Measurements from ENCODE around the gene OR14I1. TPM values are rescaled to one million over a fixed set of nuclear protein-coding genes. Genes with fewer than 3 reads are reported as not detected.
"Not testable (repeated sequence)": the region's sequence is repeated elsewhere in the genome, so short reads cannot be mapped to it uniquely, and the experiment has no call there.

OR14I1 gene
- total RNA-seq, 1 experiment from 2014 or later, result not detected

- Histone ChIP-seq H3K4me1 (no peaks in the 10 kb centered on the region), H3K27ac (no peak overlapping the region), H3K9me3 (replicated peaks) (no peaks in the 10 kb centered on the region), H3K4me3 (no peak overlapping the region), H3K36me3 (no peaks in the 10 kb centered on the region), H3K27me3 (no peaks in the 10 kb centered on the region)
- no peak for DNase-seq
Measured at GRCh38 chr1:248699099-248699498, 3.5 kb downstream of the OR14I1 start.

GRCh38 chr1:248697907-248698306, 4.7 kb downstream of the OR14I1 start:
- Histone ChIP-seq H3K27me3 (no peaks in the 10 kb centered on the region), H3K36me3 (no peaks in the 10 kb centered on the region), H3K4me1 (no peaks in the 10 kb centered on the region), H3K4me3 (no peak overlapping the region), H3K9me3 (replicated peaks) (no peaks in the 10 kb centered on the region), H3K27ac (no peak overlapping the region)
- no peak for DNase-seq

GRCh38 chr1:248696774-248697173, 5.8 kb downstream of the OR14I1 start:
- no peak overlapping the region for H3K4me3 ChIP-seq
- H3K36me3 ChIP-seq, result no peaks in the 10 kb centered on the region
- H3K9me3 ChIP-seq (replicated peaks), result no peaks in the 10 kb centered on the region
- no peaks in the 10 kb centered on the region for H3K27me3 ChIP-seq
- DNase-seq, result no peak
- no peaks in the 10 kb centered on the region for H3K4me1 ChIP-seq
- H3K27ac ChIP-seq, result no peak overlapping the region

- H3K4me1 ChIP-seq, result no peaks in the 10 kb centered on the region
- no peak overlapping the region for H3K4me3 ChIP-seq
- peak; percentile 6 to 33 for DNase-seq
- H3K27me3 ChIP-seq, result no peaks in the 10 kb centered on the region
- no peak overlapping the region for H3K27ac ChIP-seq
- no peaks in the 10 kb centered on the region for H3K36me3 ChIP-seq
- no peaks in the 10 kb centered on the region for H3K9me3 ChIP-seq (replicated peaks)
Measured at GRCh38 chr1:248696261-248696660, 6.3 kb downstream of the OR14I1 start.

- Histone ChIP-seq H3K27ac (no peak overlapping the region), H3K4me1 (no peaks in the 10 kb centered on the region), H3K9me3 (replicated peaks) (no peaks in the 10 kb centered on the region), H3K4me3 (no peak overlapping the region), H3K27me3 (no peaks in the 10 kb centered on the region), H3K36me3 (no peaks in the 10 kb centered on the region)
- DNase-seq, result no peak
Measured at GRCh38 chr1:248695451-248696132, 7.0 kb downstream of the OR14I1 start.

GRCh38 chr1:248691567-248692155, 10.9 kb downstream of the OR14I1 start:
- DNase-seq, result no peak
- H3K27ac ChIP-seq, result no peak overlapping the region
- H3K4me1 ChIP-seq, result no peaks in the 10 kb centered on the region
- H3K27me3 ChIP-seq, result no peaks in the 10 kb centered on the region
- no peak overlapping the region for H3K4me3 ChIP-seq
- no peaks in the 10 kb centered on the region for H3K9me3 ChIP-seq (replicated peaks)
- no peaks in the 10 kb centered on the region for H3K36me3 ChIP-seq

GRCh38 chr1:248688527-248689298, 13.9 kb downstream of the OR14I1 start:
- Histone ChIP-seq H3K27ac (no peak overlapping the region), H3K9me3 (replicated peaks) (no peaks in the 10 kb centered on the region), H3K4me3 (no peak overlapping the region), H3K36me3 (no peaks in the 10 kb centered on the region), H3K4me1 (no peaks in the 10 kb centered on the region), H3K27me3 (no peaks in the 10 kb centered on the region)
- DNase-seq, result no peak

GRCh38 chr1:248686815-248687214, 15.8 kb downstream of the OR14I1 start:
- Histone ChIP-seq H3K9me3 (replicated peaks) (no peaks in the 10 kb centered on the region), H3K27me3 (no peaks in the 10 kb centered on the region), H3K36me3 (no peaks in the 10 kb centered on the region), H3K4me1 (no peaks in the 10 kb centered on the region), H3K27ac (no peak overlapping the region), H3K4me3 (no peak overlapping the region)
- peak in 1 of 2 experiments; percentile 12 for DNase-seq

GRCh38 chr1:248681651-248682050, 20.9 kb downstream of the OR14I1 start:
- Histone ChIP-seq H3K27ac (no peak overlapping the region), H3K4me1 (no peaks in the 10 kb centered on the region), H3K27me3 (no peaks in the 10 kb centered on the region), H3K9me3 (replicated peaks) (no peaks in the 10 kb centered on the region), H3K4me3 (no peak overlapping the region), H3K36me3 (no peaks in the 10 kb centered on the region)
- no peak for DNase-seq

GRCh38 chr1:248670003-248670402, 32.6 kb downstream of the OR14I1 start:
- no peaks in the 10 kb centered on the region for H3K9me3 ChIP-seq (replicated peaks)
- H3K36me3 ChIP-seq, result no peaks in the 10 kb centered on the region
- no peak overlapping the region for H3K4me3 ChIP-seq
- peak in 1 of 2 experiments; percentile 8 for DNase-seq
- no peaks in the 10 kb centered on the region for H3K4me1 ChIP-seq
- no peaks in the 10 kb centered on the region for H3K27me3 ChIP-seq
- no peak overlapping the region for H3K27ac ChIP-seq

GRCh38 chr1:248663453-248664328, 38.9 kb downstream of the OR14I1 start:
- not testable (repeated sequence) for H3K9me3 ChIP-seq (replicated peaks); H3K4me1 ChIP-seq; H3K4me3 ChIP-seq; H3K27me3 ChIP-seq; H3K27ac ChIP-seq; DNase-seq; H3K36me3 ChIP-seq

GRCh38 chr1:248656797-248657196, 45.8 kb downstream of the OR14I1 start:
- H3K4me3 ChIP-seq; H3K4me1 ChIP-seq; H3K36me3 ChIP-seq; H3K27me3 ChIP-seq; H3K9me3 ChIP-seq (replicated peaks); DNase-seq; H3K27ac ChIP-seq: not testable (repeated sequence)

GRCh38 chr1:248655354-248655753, 47.2 kb downstream of the OR14I1 start, which contains the start of gene OR2T27:
Gene OR2T27 (minus strand): TSS chr1:248655528. CDS start chr1:248650884, 4,644 bp downstream.
- H3K4me1 ChIP-seq; H3K9me3 ChIP-seq (replicated peaks); DNase-seq; H3K27me3 ChIP-seq; H3K4me3 ChIP-seq; H3K36me3 ChIP-seq; H3K27ac ChIP-seq: not testable (repeated sequence)
